Raji (cell line): ENCODE measurements around the gene ISG20.

ENCODE experiments used
- POLR2A ChIP-seq: IDR thresholded peaks from 2 replicates; pipeline ENCODE4 v1.6.1; 2011; ENCODE audit warnings: low read depth, low read length, control low read depth; ENCODE audit not compliant: insufficient read depth

The ISG20 gene

GRCh38 chr15:88644741-88645140 is 5.9 kb downstream of the ISG20 start:
- TF ChIP-seq POLR2A: no peak

DNA sequence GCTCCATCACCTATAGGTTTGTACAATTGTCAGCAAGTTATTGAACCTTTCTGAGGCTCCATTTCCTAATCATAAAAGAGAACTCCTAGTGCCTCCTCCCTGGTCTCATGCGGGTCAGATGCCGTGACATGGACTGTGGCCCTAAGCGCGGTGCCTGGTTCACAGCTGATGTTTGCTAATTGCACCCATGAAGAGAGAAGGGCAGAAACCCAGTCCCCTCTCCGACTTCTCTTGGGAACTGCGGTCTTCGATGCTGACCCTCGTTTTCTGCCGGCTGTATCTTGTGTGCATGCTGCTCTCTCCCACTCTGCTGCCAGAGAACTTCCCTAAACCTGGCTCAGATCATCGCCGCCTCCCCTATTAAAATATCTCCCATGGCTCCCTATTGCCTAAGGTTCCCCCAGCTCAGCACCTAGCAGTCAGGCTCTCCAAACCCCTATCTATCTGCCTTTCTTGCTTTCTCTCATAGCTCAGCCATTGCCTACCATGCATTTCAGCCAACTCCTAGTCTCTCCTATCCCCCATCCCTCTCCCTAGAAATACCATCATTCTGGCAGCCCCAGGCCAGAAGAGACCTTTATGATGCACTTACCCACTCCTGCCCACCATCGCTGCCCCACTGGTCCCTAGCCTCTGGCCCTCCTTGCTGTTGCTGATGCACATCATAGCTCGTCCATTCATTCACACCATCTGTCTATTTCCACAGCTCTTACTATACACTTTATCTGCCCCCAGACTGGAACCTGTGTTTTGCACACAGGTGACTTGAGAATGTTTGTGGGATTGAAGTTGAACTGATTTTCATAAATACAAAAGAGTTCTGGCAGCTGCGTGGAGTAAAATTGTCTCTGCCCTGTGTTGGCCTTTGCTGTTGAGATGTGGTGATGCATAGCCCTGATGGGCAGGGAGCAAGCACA is 6.6 kb downstream of the ISG20 start:
- TF ChIP-seq POLR2A: no peak; the same call in 1 of the 2 replicates

- peak; percentile 66; the same call in 1 of the 2 replicates for TF ChIP-seq POLR2A
Observed at GRCh38 chr15:88646088-88646405, 7.2 kb downstream of the ISG20 start.

- no peak for TF ChIP-seq POLR2A
Observed at GRCh38 chr15:88646951-88647350, 8.1 kb downstream of the ISG20 start.

GRCh38 chr15:88647351-88648105 is 8.7 kb downstream of the ISG20 start:
- 0 out of 2 replicates have a peak, but pooled peaks have one; percentile 13 for TF ChIP-seq POLR2A

GRCh38 chr15:88648357-88649214 is 9.8 kb downstream of the ISG20 start:
- TF ChIP-seq POLR2A: no peak

GRCh38 chr15:88649286-88649733 is 10.5 kb downstream of the ISG20 start:
- no peak for TF ChIP-seq POLR2A

- no peak for TF ChIP-seq POLR2A
Observed at GRCh38 chr15:88649753-88650551, 11.1 kb downstream of the ISG20 start.

GRCh38 chr15:88650556-88650955 is 11.7 kb downstream of the ISG20 start:
- no peak for TF ChIP-seq POLR2A

DNA sequence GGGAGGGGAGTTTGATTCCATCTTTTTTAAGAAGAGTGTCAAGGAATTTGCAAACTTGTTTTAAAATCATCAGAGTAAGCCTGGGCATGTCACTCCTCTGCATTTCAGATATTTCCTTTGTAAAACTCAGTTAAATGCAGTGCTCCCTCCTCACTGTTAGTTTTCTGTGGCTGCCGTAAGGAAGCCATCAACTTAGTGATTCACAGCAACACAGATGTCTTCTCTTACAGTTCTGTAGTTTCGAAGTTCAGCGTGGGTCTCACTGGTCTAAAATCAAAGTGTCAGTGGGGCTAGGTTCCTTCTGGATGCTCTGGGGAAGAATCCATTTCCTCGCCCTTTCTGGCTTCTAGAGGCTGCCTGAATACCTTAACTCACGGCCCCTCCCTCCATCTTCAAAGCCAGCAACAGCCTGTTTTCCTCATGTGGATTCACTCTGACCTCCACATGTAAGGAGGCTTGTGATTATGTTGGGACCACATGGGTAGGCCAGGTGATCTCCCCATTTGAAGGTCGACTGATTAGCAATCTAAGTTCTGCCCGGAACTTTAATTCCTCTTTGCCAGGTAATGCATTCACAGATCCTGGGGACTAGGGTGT is 12.4 kb downstream of the ISG20 start:
- TF ChIP-seq POLR2A: no peak

GRCh38 chr15:88651971-88652370 is 13.2 kb downstream of the ISG20 start:
- no peak for TF ChIP-seq POLR2A

- TF ChIP-seq POLR2A: no peak
Observed at GRCh38 chr15:88652456-88653199, 13.8 kb downstream of the ISG20 start.
